GM23338 (cell line): ENCODE results near the gene REL. TPM values are rescaled to one million over a fixed set of nuclear protein-coding genes. Genes with fewer than 3 reads are reported as not detected.

Source experiments
- ATAC-seq: fragments of 200-7000 bp; cut with Tn5 transposase; 3 replicates; pipeline ENCODE4 v1.9.1; 2020
- DNase-seq: peaks from one replicate; pipeline ENCODE4 v3.0.0-alpha.2; 2015; ENCODE audit warnings: low spot score
- H2AFZ ChIP-seq: fragments of 200-600 bp; sonication (generic); 2 replicates; pipeline ENCODE4 v1.8.0; 2016; ENCODE audit warnings: antibody characterized with exemption, mild to moderate bottlenecking, moderate library complexity
- H3F3A ChIP-seq: fragments of 200-600 bp; sonication (generic); replicated peaks from 2 replicates; pipeline ENCODE4 v1.8.0; 2017; ENCODE audit warnings: antibody characterized with exemption, mixed run types, low read depth
- H3K27ac ChIP-seq: fragments of 200-600 bp; sonication (generic); 2 replicates; pipeline ENCODE4 v1.6.1; 2016; ENCODE audit warnings: low read depth
- H3K27me3 ChIP-seq: fragments of 200-600 bp; sonication (generic); 2 replicates; pipeline ENCODE4 v1.8.0; 2016; ENCODE audit warnings: mild to moderate bottlenecking, mixed run types, moderate library complexity; ENCODE audit not compliant: insufficient read depth
- H3K36me3 ChIP-seq: fragments of 200-600 bp; sonication (generic); 2 replicates; pipeline ENCODE4 v1.8.0; 2016; ENCODE audit warnings: mild to moderate bottlenecking; ENCODE audit not compliant: insufficient read depth
- H3K4me1 ChIP-seq: fragments of 200-600 bp; sonication (generic); 2 replicates; pipeline ENCODE4 v1.8.0; 2016; ENCODE audit warnings: mild to moderate bottlenecking, moderate library complexity; ENCODE audit not compliant: insufficient read depth
- H3K4me2 ChIP-seq: fragments of 200-600 bp; sonication (generic); 2 replicates; pipeline ENCODE4 v1.7.1; 2017; ENCODE audit warnings: mixed run types
- H3K4me3 ChIP-seq: fragments of 200-600 bp; sonication (generic); 2 replicates; pipeline ENCODE4 v1.6.1; 2016; ENCODE audit warnings: mixed run types
- H3K79me2 ChIP-seq: fragments of 200-600 bp; sonication (generic); replicated peaks from 2 replicates; pipeline ENCODE4 v1.8.0; 2017; ENCODE audit warnings: mild to moderate bottlenecking; ENCODE audit not compliant: insufficient read depth
- H3K9me2 ChIP-seq: fragments of 200-600 bp; sonication (generic); 2 replicates; pipeline ENCODE4 v1.8.0; 2017; ENCODE audit not compliant: insufficient read depth
- H4K20me1 ChIP-seq: fragments of 200-600 bp; sonication (generic); replicated peaks from 2 replicates; pipeline ENCODE4 v1.8.0; 2017; ENCODE audit warnings: mild to moderate bottlenecking; ENCODE audit not compliant: insufficient read depth
- H3K27ac Mint-ChIP-seq: 2 replicates; pipeline ENCODE4 v1.8.0; 2020; ENCODE audit warnings: inconsistent platforms, mild to moderate bottlenecking, moderate library complexity, mixed read lengths
- H3K27me3 Mint-ChIP-seq: 3 replicates; pipeline ENCODE4 v1.8.0; 2022; ENCODE audit warnings: low read depth, mild to moderate bottlenecking, moderate library complexity, mixed read lengths, inconsistent platforms; ENCODE audit not compliant: insufficient read depth, poor library complexity
- H3K36me3 Mint-ChIP-seq: 3 replicates; pipeline ENCODE4 v1.8.0; 2021; ENCODE audit warnings: low read depth, mild to moderate bottlenecking, inconsistent platforms, moderate library complexity, mixed read lengths
- H3K4me1 Mint-ChIP-seq: 3 replicates; pipeline ENCODE4 v1.8.0; 2020; ENCODE audit warnings: mild to moderate bottlenecking, inconsistent platforms, mixed read lengths
- H3K4me3 Mint-ChIP-seq: 3 replicates; pipeline ENCODE4 v1.8.0; 2021; ENCODE audit warnings: moderate library complexity, mild to moderate bottlenecking, inconsistent platforms, mixed read lengths
- H3K9me3 Mint-ChIP-seq: 3 replicates; pipeline ENCODE4 v1.8.0; 2020; ENCODE audit warnings: moderate library complexity, mild to moderate bottlenecking, inconsistent platforms, mixed read lengths
- CREB1 ChIP-seq: fragments of 250-450 bp; sonication (Bioruptor Pico); IDR thresholded peaks from 2 replicates; pipeline ENCODE4 v1.5.0; 2020; ENCODE audit warnings: low read depth, mild to moderate bottlenecking, moderate library complexity
- CTCF ChIP-seq, 2 experiments: fragments of 200-600 bp in 1 of 2; sonication (generic) in 1 of 2; conservative IDR thresholded peaks; 2 replicates each; pipeline versions ENCODE4 v1.5.1 to v1.6.1; 2016 to 2017; ENCODE audit warnings: antibody characterized with exemption in 2 of 2, low read depth in 2 of 2, mild to moderate bottlenecking in 2 of 2, moderate library complexity in 1 of 2
- ETS1 ChIP-seq: IDR thresholded peaks from 2 replicates; pipeline ENCODE4 v1.6.1; 2016; ENCODE audit warnings: antibody characterized with exemption
- EZH2 ChIP-seq: fragments of 200-600 bp; sonication (generic); IDR thresholded peaks from one replicate; pipeline ENCODE4 v1.8.0; 2017; ENCODE audit warnings: antibody characterized with exemption, mild to moderate bottlenecking, low read depth; ENCODE audit not compliant: unreplicated experiment
- EZH2phosphoT487 ChIP-seq: fragments of 200-600 bp; sonication (generic); IDR thresholded peaks from one replicate; pipeline ENCODE4 v1.8.1; 2018; ENCODE audit warnings: antibody characterized with exemption; ENCODE audit not compliant: unreplicated experiment
- JUNB ChIP-seq: IDR thresholded peaks from one replicate; pipeline ENCODE4 v1.6.1; 2016; ENCODE audit warnings: antibody characterized with exemption; ENCODE audit not compliant: unreplicated experiment
- NANOG ChIP-seq: IDR thresholded peaks from 2 replicates; pipeline ENCODE4 v1.6.1; 2016; ENCODE audit warnings: antibody characterized with exemption, borderline replicate concordance
- POLR2AphosphoS5 ChIP-seq: IDR thresholded peaks from 2 replicates; pipeline ENCODE4 v1.6.1; 2016; ENCODE audit warnings: antibody characterized with exemption, low read depth
- STAT1 ChIP-seq: IDR thresholded peaks from one replicate; pipeline ENCODE4 v1.6.1; 2016; ENCODE audit warnings: antibody characterized with exemption; ENCODE audit not compliant: unreplicated experiment
- ZNF114 ChIP-seq: fragments of 250-450 bp; sonication (Bioruptor Pico); IDR thresholded peaks from 2 replicates; pipeline ENCODE4 v1.5.0; 2020; ENCODE audit warnings: mild to moderate bottlenecking, moderate library complexity
- ZNF331 ChIP-seq: fragments of 250-450 bp; sonication (Bioruptor Pico); IDR thresholded peaks from 2 replicates; pipeline ENCODE4 v1.5.0; 2020; ENCODE audit warnings: low read depth, mild to moderate bottlenecking, moderate library complexity
- ZNF462 ChIP-seq: fragments of 250-450 bp; sonication (Bioruptor Pico); IDR thresholded peaks from 2 replicates; pipeline ENCODE4 v1.5.0; 2020; ENCODE audit warnings: mild to moderate bottlenecking, moderate library complexity
- polyA plus RNA-seq: library from polyadenylated mRNA; unstranded; fragments of >200 nt; fragmentation: Nextera tagmentation; extraction: Ambion mirVana; gene quantifications from 2 replicates; pipeline ENCODE4 v1.2.1, GENCODE V29; 2016
- total RNA-seq: library from RNA; depleted of rRNA; stranded (reverse); fragments of >200 nt; shearing (Covaris generic); gene quantifications from 2 replicates; pipeline ENCODE4 v1.2.3, GENCODE V29; 2014
- TF ChIP-seq, protein P1 (sequence below): IDR thresholded peaks from one replicate; pipeline ENCODE4 v1.6.1; 2018; ENCODE audit warnings: antibody characterized with exemption; ENCODE audit not compliant: unreplicated experiment

REL gene
- total and polyA plus RNA-seq, 2 experiments from 2014 or later: 4.1 to 8.0 TPM

GRCh38 chr2:60861736-60862135 is 19.6 kb upstream of the REL start:
- no peaks in the 10 kb centered on the region for H4K20me1 ChIP-seq
- ATAC-seq: no peak
- Mint-ChIP-seq H3K36me3 (no peaks in the 10 kb centered on the region), H3K27me3 (no peaks in the 10 kb centered on the region), H3K9me3 (peaks cover 3% of the 10 kb centered on the region; the same call in 2 of the 3 replicates), H3K27ac (no peak overlapping the region), H3K4me1 (no peaks in the 10 kb centered on the region), H3K4me3 (no peak overlapping the region)
- no peaks in the 10 kb centered on the region for H3K27me3 ChIP-seq
- H3K4me3 ChIP-seq: no peak overlapping the region
- no peaks in the 10 kb centered on the region for H3K4me1 ChIP-seq
- H3K9me2 ChIP-seq: no peaks in the 10 kb centered on the region
- H3K27ac ChIP-seq: no peak overlapping the region
- H2AFZ ChIP-seq: no peak overlapping the region
- no peaks in the 10 kb centered on the region for H3F3A ChIP-seq
- DNase-seq: no peak
- TF ChIP-seq STAT1 (no peak), CTCF (conservative IDR thresholded peaks at IDR 0.05; ENCODE audit: low read depth in 2 of 2) (no peak), ZNF331 (no peak), ETS1 (no peak), NANOG (no peak), POLR2AphosphoS5 (no peak), ZNF114 (CRISPR knock-in tag) (no peak), CREB1 (no peak), ZNF462 (CRISPR knock-in tag) (no peak), EZH2 (no peak), EZH2phosphoT487 (no peak), JUNB (no peak)
- TF ChIP-seq, protein P1, sequence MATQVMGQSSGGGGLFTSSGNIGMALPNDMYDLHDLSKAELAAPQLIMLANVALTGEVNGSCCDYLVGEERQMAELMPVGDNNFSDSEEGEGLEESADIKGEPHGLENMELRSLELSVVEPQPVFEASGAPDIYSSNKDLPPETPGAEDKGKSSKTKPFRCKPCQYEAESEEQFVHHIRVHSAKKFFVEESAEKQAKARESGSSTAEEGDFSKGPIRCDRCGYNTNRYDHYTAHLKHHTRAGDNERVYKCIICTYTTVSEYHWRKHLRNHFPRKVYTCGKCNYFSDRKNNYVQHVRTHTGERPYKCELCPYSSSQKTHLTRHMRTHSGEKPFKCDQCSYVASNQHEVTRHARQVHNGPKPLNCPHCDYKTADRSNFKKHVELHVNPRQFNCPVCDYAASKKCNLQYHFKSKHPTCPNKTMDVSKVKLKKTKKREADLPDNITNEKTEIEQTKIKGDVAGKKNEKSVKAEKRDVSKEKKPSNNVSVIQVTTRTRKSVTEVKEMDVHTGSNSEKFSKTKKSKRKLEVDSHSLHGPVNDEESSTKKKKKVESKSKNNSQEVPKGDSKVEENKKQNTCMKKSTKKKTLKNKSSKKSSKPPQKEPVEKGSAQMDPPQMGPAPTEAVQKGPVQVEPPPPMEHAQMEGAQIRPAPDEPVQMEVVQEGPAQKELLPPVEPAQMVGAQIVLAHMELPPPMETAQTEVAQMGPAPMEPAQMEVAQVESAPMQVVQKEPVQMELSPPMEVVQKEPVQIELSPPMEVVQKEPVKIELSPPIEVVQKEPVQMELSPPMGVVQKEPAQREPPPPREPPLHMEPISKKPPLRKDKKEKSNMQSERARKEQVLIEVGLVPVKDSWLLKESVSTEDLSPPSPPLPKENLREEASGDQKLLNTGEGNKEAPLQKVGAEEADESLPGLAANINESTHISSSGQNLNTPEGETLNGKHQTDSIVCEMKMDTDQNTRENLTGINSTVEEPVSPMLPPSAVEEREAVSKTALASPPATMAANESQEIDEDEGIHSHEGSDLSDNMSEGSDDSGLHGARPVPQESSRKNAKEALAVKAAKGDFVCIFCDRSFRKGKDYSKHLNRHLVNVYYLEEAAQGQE: no peak
- H3K4me2 ChIP-seq: no peak overlapping the region
- no peaks in the 10 kb centered on the region for H3K36me3 ChIP-seq
- H3K79me2 ChIP-seq: no peaks in the 10 kb centered on the region
